DMS 273 treated with DMSO at 0.1 percent for 48 hours (cell line): ENCODE data around the gene NOG.
A peak's percentile ranks its signal among the peaks of the same experiment; 100 is the strongest.

Experiments used
- DNase-seq: peaks from one replicate; lab custom pipeline; 2025; lab: John Stamatoyannopoulos, UW

Gene NOG

GRCh38 chr17:56597495-56597990 lies 4.0 kb downstream of the NOG start:
- DNase-seq = no peak

GRCh38 chr17:56598466-56598865 lies 5.0 kb downstream of the NOG start:
- no peak for DNase-seq

GRCh38 chr17:56599088-56599487 lies 5.6 kb downstream of the NOG start:
- no peak for DNase-seq

GRCh38 chr17:56599566-56599965 lies 6.1 kb downstream of the NOG start:
- no peak for DNase-seq

- DNase-seq = no peak
Measured at GRCh38 chr17:56600256-56600655, 6.8 kb downstream of the NOG start.

GRCh38 chr17:56601591-56601990 lies 8.1 kb downstream of the NOG start:
- DNase-seq = no peak

- no peak for DNase-seq
Measured at GRCh38 chr17:56602292-56603130, 9.0 kb downstream of the NOG start.

- DNase-seq = no peak
Measured at GRCh38 chr17:56603486-56604238, 10.2 kb downstream of the NOG start.

- no peak for DNase-seq
Measured at GRCh38 chr17:56604691-56605290, 11.3 kb downstream of the NOG start.

GRCh38 chr17:56608944-56609343 lies 15.4 kb downstream of the NOG start:
- no peak for DNase-seq

GRCh38 chr17:56610321-56610720 lies 16.8 kb downstream of the NOG start:
- no peak for DNase-seq

- no peak for DNase-seq
Measured at GRCh38 chr17:56613131-56613530, 19.6 kb downstream of the NOG start.

GRCh38 chr17:56614522-56614921 lies 21.0 kb downstream of the NOG start:
- DNase-seq = no peak

GRCh38 chr17:56616239-56616638 lies 22.7 kb downstream of the NOG start:
- DNase-seq = no peak

GRCh38 chr17:56623383-56623782 lies 29.9 kb downstream of the NOG start:
- DNase-seq = no peak

GRCh38 chr17:56624309-56624708 lies 30.8 kb downstream of the NOG start:
- DNase-seq = no peak

- no peak for DNase-seq
Measured at GRCh38 chr17:56624912-56625311, 31.4 kb downstream of the NOG start.

GRCh38 chr17:56629531-56630075 lies 36.1 kb downstream of the NOG start:
- peak; percentile 18 for DNase-seq

- DNase-seq = no peak
Measured at GRCh38 chr17:56630202-56630601, 36.7 kb downstream of the NOG start.

- no peak for DNase-seq
Measured at GRCh38 chr17:56633681-56634080, 40.2 kb downstream of the NOG start.

GRCh38 chr17:56635641-56636040 lies 42.1 kb downstream of the NOG start:
- DNase-seq = no peak

GRCh38 chr17:56636265-56636664 lies 42.8 kb downstream of the NOG start:
- no peak for DNase-seq
